GM18498 (cell line): ENCODE data around the gene ATAD3B.
"Not testable (repeated sequence)": the region's sequence is repeated elsewhere in the genome, so short reads cannot be mapped to it uniquely, and the experiment has no call there.

Experiments used
- ATAC-seq: cut with Tn5 transposase; IDR thresholded peaks from one replicate; pipeline ENCODE4 v1.9.1; 2021; ENCODE audit warnings: mild to moderate bottlenecking, moderate library complexity; ENCODE audit not compliant: unreplicated experiment

Gene ATAD3B

GRCh38 chr1:1529936-1530335 lies 58.4 kb downstream of the ATAD3B start:
- ATAC-seq: no peak

- no peak for ATAC-seq
Measured at GRCh38 chr1:1531947-1532346, 60.4 kb downstream of the ATAD3B start.

- ATAC-seq: not testable (repeated sequence)
Measured at GRCh38 chr1:1533176-1533893, 61.8 kb downstream of the ATAD3B start.

GRCh38 chr1:1533894-1534291 lies 62.3 kb downstream of the ATAD3B start:
- not testable (repeated sequence) for ATAC-seq

- ATAC-seq: no peak
Measured at GRCh38 chr1:1534401-1535154, 63.0 kb downstream of the ATAD3B start.

GRCh38 chr1:1535201-1536018 lies 63.8 kb downstream of the ATAD3B start:
- ATAC-seq: no peak

GRCh38 chr1:1536019-1536937 lies 64.7 kb downstream of the ATAD3B start:
- ATAC-seq: no peak

GRCh38 chr1:1536938-1537546 lies 65.5 kb downstream of the ATAD3B start:
- ATAC-seq: no peak

GRCh38 chr1:1537626-1538250 lies 66.2 kb downstream of the ATAD3B start:
- no peak for ATAC-seq

GRCh38 chr1:1538334-1538733 lies 66.8 kb downstream of the ATAD3B start:
- ATAC-seq: no peak

- ATAC-seq: no peak
Measured at GRCh38 chr1:1538989-1539309, 67.4 kb downstream of the ATAD3B start.

- ATAC-seq: no peak
Measured at GRCh38 chr1:1539310-1540089, 67.9 kb downstream of the ATAD3B start.

GRCh38 chr1:1540090-1540817 lies 68.7 kb downstream of the ATAD3B start, which contains the start of gene TMEM240:
Gene TMEM240 (minus strand): TSS chr1:1540624. CDS start chr1:1540346, 278 bp downstream.
- ATAC-seq: no peak

- no peak for ATAC-seq
Measured at GRCh38 chr1:1540818-1541628, 69.5 kb downstream of the ATAD3B start.

GRCh38 chr1:1541956-1542765 lies 70.6 kb downstream of the ATAD3B start:
- ATAC-seq: no peak
